Endothelial cell (in vitro differentiated cells): ENCODE data around the gene DEUP1. TPM values are rescaled to one million over a fixed set of nuclear protein-coding genes. Genes with fewer than 3 reads are reported as not detected.

Source experiments
- DNase-seq: peaks from one replicate; pipeline ENCODE4 v3.0.0; 2021; ENCODE audit warnings: low spot score
- H3K27ac Mint-ChIP-seq: one replicate; pipeline ENCODE4 v1.8.0; 2021; ENCODE audit warnings: mixed read lengths, inconsistent platforms; ENCODE audit not compliant: unreplicated experiment
- H3K27me3 Mint-ChIP-seq: one replicate; pipeline ENCODE4 v1.8.0; 2021; ENCODE audit warnings: mild to moderate bottlenecking, moderate library complexity, mixed read lengths, inconsistent platforms; ENCODE audit not compliant: unreplicated experiment
- H3K36me3 Mint-ChIP-seq: one replicate; pipeline ENCODE4 v1.8.0; 2021; ENCODE audit warnings: mild to moderate bottlenecking, low read depth, mixed read lengths, inconsistent platforms; ENCODE audit not compliant: unreplicated experiment
- H3K4me1 Mint-ChIP-seq: one replicate; pipeline ENCODE4 v1.8.0; 2021; ENCODE audit warnings: mild to moderate bottlenecking, mixed read lengths, inconsistent platforms; ENCODE audit not compliant: unreplicated experiment
- H3K4me3 Mint-ChIP-seq: one replicate; pipeline ENCODE4 v1.8.0; 2021; ENCODE audit warnings: mild to moderate bottlenecking, mixed read lengths, inconsistent platforms; ENCODE audit not compliant: unreplicated experiment
- H3K9me3 Mint-ChIP-seq: one replicate; pipeline ENCODE4 v1.8.0; 2021; ENCODE audit warnings: mixed read lengths, inconsistent platforms; ENCODE audit not compliant: unreplicated experiment
- CTCF ChIP-seq: fragments of 200-600 bp; sonication (generic); IDR thresholded peaks from one replicate; pipeline ENCODE4 v1.5.0; 2021; ENCODE audit warnings: antibody characterized with exemption; ENCODE audit not compliant: unreplicated experiment
- long read RNA-seq: library from polyadenylated mRNA; unstranded; transcript quantifications from one replicate; pipeline ENCODE4 v2.0.0, GENCODE V29; 2020; ENCODE audit not compliant: unreplicated experiment
- total RNA-seq: library from RNA; stranded (reverse); fragmentation: NEBNext Ultra II Directional; extraction: Animal tissue kit (Norgen Biotek cat#: 25700); gene quantifications from one replicate; pipeline ENCODE4 v1.2.1, GENCODE V29; 2021; ENCODE audit not compliant: unreplicated experiment

Gene DEUP1
- not detected for total RNA-seq
- long read RNA-seq = 0 reads

- Mint-ChIP-seq H3K27me3 (peaks cover 5% of the 10 kb centered on the region), H3K4me3 (peak within 1 kb of the TSS; percentile 94), H3K4me1 (no peaks in the 10 kb centered on the region), H3K27ac (peak within 1 kb of the TSS; percentile 38), H3K36me3 (peaks cover 3% of the 10 kb centered on the region), H3K9me3 (no peaks in the 10 kb centered on the region)
- peak; percentile 65 for DNase-seq
- TF ChIP-seq CTCF = no peak
Observed at GRCh38 chr11:93330446-93330984, at the start of gene DEUP1. Gene DEUP1 (plus strand): TSS chr11:93330742. CDS start chr11:93332260, 1,518 bp downstream.

- Mint-ChIP-seq H3K9me3 (no peaks in the 10 kb centered on the region), H3K36me3 (no peaks in the 10 kb centered on the region), H3K27me3 (no peaks in the 10 kb centered on the region), H3K4me1 (peaks cover 5% of the 10 kb centered on the region), H3K27ac (no peak overlapping the region), H3K4me3 (no peak overlapping the region)
- DNase-seq = no peak
- no peak for TF ChIP-seq CTCF
Observed at GRCh38 chr11:93285430-93285829, 45.1 kb upstream of the DEUP1 start.

GRCh38 chr11:93287434-93287833, 43.1 kb upstream of the DEUP1 start:
- Mint-ChIP-seq H3K36me3 (no peaks in the 10 kb centered on the region), H3K9me3 (no peaks in the 10 kb centered on the region), H3K27me3 (no peaks in the 10 kb centered on the region), H3K4me1 (no peaks in the 10 kb centered on the region), H3K27ac (no peak overlapping the region), H3K4me3 (no peak overlapping the region)
- no peak for DNase-seq
- TF ChIP-seq CTCF = no peak

GRCh38 chr11:93288079-93288478, 42.5 kb upstream of the DEUP1 start:
- Mint-ChIP-seq H3K27ac (no peak overlapping the region), H3K27me3 (no peaks in the 10 kb centered on the region), H3K4me3 (no peak overlapping the region), H3K4me1 (no peaks in the 10 kb centered on the region), H3K9me3 (no peaks in the 10 kb centered on the region), H3K36me3 (no peaks in the 10 kb centered on the region)
- TF ChIP-seq CTCF = no peak
- no peak for DNase-seq

- Mint-ChIP-seq H3K4me3 (no peak overlapping the region), H3K36me3 (no peaks in the 10 kb centered on the region), H3K4me1 (no peaks in the 10 kb centered on the region), H3K9me3 (no peaks in the 10 kb centered on the region), H3K27ac (no peak overlapping the region), H3K27me3 (no peaks in the 10 kb centered on the region)
- no peak for DNase-seq
- TF ChIP-seq CTCF = no peak
Observed at GRCh38 chr11:93288767-93289166, 41.8 kb upstream of the DEUP1 start.
